Measurements from ENCODE around the gene SF3A1.
A peak's percentile ranks its signal among the peaks of the same experiment; 100 is the strongest.

SF3A1 gene

GRCh38 chr22:30393322-30393680 lies 36.6 kb upstream of the SF3A1 start:
- DNase-seq (ENCODE audit: extremely low read depth, low read depth), result no peak
- no peak for TF ChIP-seq CTCF (IDR thresholded peaks at IDR 0.05; ENCODE audit: low read depth, low read length, missing control alignments)
- H3K4me3 ChIP-seq (replicated peaks; ENCODE audit: low read depth, low read length), result no peak overlapping the region

- no peak for TF ChIP-seq CTCF (IDR thresholded peaks at IDR 0.05; ENCODE audit: low read depth, low read length, missing control alignments)
- DNase-seq (ENCODE audit: extremely low read depth, low read depth), result no peak
- H3K4me3 ChIP-seq (replicated peaks; ENCODE audit: low read depth, low read length), result no peak overlapping the region
Measured at GRCh38 chr22:30392661-30393321, 36.1 kb upstream of the SF3A1 start.

DNA sequence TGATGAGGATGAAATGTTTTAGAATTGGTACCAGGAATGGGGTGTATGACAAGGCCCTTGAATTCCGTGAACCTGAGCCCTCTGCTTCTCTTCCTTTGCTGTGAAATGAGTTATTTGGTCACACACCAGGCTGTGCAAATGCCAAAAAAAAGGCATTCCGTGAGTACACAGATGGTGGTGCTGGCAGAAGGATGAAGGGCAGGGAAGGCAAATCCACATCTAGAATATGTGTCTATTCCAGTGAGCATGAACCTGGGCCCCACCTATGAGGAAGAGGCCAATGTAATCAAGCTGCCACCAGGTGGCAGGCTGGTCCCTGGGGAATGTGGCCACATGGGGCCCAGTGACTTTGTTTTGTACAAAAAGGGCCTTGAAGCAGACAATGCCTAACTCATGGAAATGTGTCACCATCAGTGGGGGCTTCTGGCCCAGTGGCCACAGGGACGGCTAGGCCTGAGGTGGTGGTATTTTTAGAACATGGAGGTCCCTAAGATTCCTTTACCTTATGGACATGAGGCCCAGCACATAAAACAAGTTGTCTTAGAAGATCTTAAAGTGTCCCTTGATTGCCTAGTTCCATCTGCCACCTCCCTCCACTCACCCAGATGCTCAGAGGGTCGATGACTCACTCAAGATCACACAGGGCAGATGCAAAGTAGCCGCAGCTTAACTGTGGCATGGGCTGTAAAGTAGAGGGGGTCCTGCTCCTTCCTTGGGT lies 34.4 kb upstream of the SF3A1 start:
- H3K4me3 ChIP-seq (replicated peaks; ENCODE audit: low read depth, low read length), result no peak overlapping the region
- peak; percentile 83 for TF ChIP-seq CTCF (IDR thresholded peaks at IDR 0.05; ENCODE audit: low read depth, low read length, missing control alignments)
- DNase-seq (ENCODE audit: extremely low read depth, low read depth), result peak; percentile 31

DNA sequence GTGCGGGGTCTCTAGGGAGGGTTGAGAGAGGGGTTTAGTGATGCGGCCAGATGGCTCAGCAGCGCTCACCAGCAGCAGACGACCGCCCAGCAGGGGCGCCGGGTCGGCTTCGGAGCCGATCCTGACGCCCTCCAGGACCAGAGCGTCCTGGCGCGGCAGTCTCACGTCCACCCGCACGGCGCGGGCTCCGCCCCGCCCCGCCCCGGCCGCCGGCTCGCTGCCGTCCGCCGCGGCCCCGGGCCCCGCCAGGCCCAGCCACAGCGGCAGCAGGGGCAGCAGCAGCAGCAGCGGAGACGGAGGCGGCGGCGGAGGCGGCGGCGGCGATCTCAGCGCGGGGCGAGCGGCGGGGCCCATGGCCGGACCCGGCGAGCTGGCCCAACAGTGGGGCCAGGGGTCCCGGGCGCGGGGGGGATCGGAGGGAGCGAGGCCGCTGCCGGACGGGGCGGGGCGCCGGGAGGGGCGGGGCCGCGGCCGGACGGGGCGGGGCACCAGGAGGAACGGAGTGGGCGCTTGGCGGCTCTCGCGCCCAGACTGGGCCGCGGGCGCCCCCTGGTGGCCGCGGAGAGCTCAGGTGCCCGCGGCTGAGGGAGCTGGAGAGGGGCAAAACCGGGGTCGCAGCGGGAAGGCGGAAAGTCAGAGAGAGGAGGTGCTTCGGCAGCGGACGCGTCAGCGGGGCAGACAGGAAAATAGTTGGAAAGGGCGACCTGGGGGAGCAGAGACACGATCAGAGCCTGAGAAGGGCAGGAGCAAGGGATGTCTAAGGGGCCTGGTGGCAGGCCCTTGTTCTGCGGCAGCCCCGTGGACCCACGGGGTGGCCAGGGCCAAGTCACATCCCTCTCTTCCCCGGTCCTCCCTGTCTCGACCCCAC lies 30.5 kb upstream of the SF3A1 start, which contains the start of gene RNF215:
RNF215 (minus strand) TSS at position 452 of the 868 bp plus-strand sequence; CDS start at position 354, 98 bp downstream.
- peak within 1 kb of the TSS; percentile 51 for H3K4me3 ChIP-seq (replicated peaks; ENCODE audit: low read depth, low read length)
- TF ChIP-seq CTCF (IDR thresholded peaks at IDR 0.05; ENCODE audit: low read depth, low read length, missing control alignments), result peak; percentile 73
- DNase-seq (ENCODE audit: extremely low read depth, low read depth), result no peak

- DNase-seq (ENCODE audit: extremely low read depth, low read depth), result no peak
- H3K4me3 ChIP-seq (replicated peaks; ENCODE audit: low read depth, low read length), result peak overlapping the region; percentile 51
- no peak for TF ChIP-seq CTCF (IDR thresholded peaks at IDR 0.05; ENCODE audit: low read depth, low read length, missing control alignments)
Measured at GRCh38 chr22:30386608-30386959, 29.9 kb upstream of the SF3A1 start.

DNA sequence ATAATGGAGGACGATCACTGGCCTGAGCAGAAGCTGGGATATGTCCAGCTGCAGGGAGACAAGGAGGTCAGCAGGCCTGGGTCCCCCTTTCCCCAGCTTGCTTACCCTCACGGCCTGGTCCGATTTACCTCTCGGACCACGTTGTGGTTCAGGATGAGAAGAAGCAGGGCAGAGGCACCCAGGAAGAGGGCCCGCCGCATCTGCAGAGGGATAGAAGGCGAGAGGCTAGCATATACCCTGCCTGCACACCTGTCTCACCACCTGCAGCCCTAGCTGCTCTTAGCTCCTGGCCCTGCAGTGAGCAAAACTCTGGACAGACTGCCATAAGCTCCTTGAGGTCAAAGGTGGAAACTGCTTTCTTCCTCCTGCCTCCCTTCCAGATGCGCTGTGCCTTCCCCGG lies 29.2 kb upstream of the SF3A1 start:
- H3K4me3 ChIP-seq (replicated peaks; ENCODE audit: low read depth, low read length), result no peak overlapping the region
- TF ChIP-seq CTCF (IDR thresholded peaks at IDR 0.05; ENCODE audit: low read depth, low read length, missing control alignments), result no peak
- DNase-seq (ENCODE audit: extremely low read depth, low read depth), result no peak
